AG04449 (cell line): ENCODE results near the gene USH1C.

Source experiments
- CTCF ChIA-PET: fragments of 350-600 bp; formaldehyde crosslinking; extraction: SDS; loops from one replicate; lab custom pipeline; 2021; ENCODE audit warnings: antibody characterized with exemption; lab: Yijun Ruan, JAX
- POLR2A ChIA-PET: fragments of 400-600, 350-600 bp; formaldehyde crosslinking; extraction: SDS; loops from one replicate; lab custom pipeline; 2020; ENCODE audit warnings: antibody characterized with exemption, inconsistent platforms; lab: Yijun Ruan, JAX
- DNase-seq: peaks from one replicate; pipeline ENCODE4 v3.0.0-alpha.2; 2010; ENCODE audit warnings: low read depth, low spot score
- H3K4me3 ChIP-seq: 2 replicates; pipeline ENCODE4 v1.5.1; 2011; ENCODE audit warnings: low read depth, mild to moderate bottlenecking, control low read depth, low read length
- TF ChIP-seq, protein P1 (sequence below): IDR thresholded peaks from one replicate; pipeline ENCODE4 v1.5.1; 2011; ENCODE audit warnings: mild to moderate bottlenecking, moderate library complexity, low read length, control low read depth, inconsistent platforms; ENCODE audit not compliant: insufficient read depth; ENCODE audit errors: missing control alignments

The USH1C gene

DNA sequence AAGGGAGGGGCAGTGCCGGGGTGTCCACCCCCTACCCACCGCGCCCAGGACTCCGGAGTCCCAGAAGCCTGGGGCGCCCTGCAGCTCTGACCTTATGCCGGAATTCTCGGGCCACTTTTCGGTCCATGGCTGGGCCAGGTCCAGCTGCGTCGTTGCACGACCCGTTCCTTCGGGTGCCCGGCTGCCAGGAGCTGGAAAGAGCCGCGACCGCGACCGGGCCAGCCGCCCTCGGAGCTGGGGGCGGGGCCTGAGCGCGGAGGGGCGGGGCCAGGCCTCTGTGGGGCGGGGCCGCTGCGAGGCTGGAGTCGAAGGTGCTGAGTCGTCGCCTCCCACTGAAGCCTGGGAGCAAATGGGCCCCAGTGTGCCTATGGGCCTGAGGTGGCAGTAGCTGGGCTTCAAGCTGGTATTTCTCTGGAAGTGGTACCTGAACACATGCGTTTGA is at the start of gene USH1C:
Gene USH1C, minus strand, starts transcription at position 236 of the 442 bp plus-strand sequence. Its CDS starts 109 bp downstream, at position 127.
- TF ChIP-seq, protein P1, sequence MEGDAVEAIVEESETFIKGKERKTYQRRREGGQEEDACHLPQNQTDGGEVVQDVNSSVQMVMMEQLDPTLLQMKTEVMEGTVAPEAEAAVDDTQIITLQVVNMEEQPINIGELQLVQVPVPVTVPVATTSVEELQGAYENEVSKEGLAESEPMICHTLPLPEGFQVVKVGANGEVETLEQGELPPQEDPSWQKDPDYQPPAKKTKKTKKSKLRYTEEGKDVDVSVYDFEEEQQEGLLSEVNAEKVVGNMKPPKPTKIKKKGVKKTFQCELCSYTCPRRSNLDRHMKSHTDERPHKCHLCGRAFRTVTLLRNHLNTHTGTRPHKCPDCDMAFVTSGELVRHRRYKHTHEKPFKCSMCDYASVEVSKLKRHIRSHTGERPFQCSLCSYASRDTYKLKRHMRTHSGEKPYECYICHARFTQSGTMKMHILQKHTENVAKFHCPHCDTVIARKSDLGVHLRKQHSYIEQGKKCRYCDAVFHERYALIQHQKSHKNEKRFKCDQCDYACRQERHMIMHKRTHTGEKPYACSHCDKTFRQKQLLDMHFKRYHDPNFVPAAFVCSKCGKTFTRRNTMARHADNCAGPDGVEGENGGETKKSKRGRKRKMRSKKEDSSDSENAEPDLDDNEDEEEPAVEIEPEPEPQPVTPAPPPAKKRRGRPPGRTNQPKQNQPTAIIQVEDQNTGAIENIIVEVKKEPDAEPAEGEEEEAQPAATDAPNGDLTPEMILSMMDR = no peak
- ChIA-PET CTCF (no interaction called here), POLR2A (no interaction called here)
- H3K4me3 ChIP-seq = no peak within 1 kb of the TSS
- no peak for DNase-seq

DNA sequence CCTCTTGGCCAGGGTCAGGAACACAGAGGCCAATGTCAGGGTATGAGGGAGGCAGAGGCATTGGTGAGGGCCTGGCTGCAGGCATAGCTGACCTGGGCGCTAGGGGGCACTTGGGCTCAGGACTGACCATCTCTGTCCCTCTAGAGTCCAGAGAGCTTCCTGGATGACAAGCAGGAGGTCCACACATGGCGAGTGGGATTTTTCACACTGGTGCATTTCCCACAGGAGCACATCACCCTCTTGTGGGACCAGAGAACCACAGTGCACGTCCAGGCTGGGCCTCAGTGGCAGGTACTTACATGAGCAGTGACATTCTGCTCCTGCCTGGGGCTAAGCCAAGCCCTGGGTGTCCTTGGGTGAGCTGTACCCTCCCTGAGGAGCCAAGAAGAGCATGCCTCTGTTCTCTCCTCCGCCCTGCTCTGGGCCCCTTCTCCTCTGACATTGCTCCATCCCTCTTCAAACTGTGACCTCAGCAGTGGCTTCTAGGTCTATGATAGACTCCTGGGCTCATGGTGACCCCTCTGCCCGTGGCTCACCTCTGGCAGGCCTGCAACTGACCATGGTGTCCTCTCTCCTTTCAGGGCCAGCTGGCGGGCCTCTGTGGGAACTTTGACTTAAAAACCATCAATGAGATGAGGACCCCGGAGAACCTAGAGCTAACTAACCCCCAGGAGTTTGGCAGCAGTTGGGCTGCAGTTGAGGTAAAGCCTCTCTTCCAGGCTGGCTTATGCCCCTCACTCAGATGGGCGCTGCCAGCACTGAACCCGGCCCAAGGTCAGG is 49.4 kb upstream of the USH1C start:
- ChIA-PET CTCF (no interaction called here), POLR2A (no interaction called here)
- H3K4me3 ChIP-seq = no peak overlapping the region
- TF ChIP-seq, protein P1 = no peak
- DNase-seq = no peak

DNA sequence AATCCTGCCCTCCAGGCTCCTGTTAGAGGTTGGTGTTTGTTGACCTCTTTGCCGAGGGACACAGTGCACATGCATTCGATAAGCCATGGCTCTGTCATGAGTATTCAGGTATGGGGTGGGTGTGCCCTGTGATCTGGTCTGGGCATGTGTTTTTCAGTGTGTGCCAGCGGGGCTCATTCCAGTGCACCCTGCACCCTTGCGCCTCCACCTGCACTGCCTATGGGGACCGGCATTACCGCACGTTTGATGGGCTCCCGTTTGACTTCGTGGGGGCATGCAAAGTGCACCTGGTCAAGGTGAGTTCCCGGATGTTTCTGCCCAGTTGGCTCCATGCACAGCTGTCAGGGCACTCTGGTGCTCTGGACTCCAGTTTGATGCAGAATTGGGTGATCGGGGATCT is 47.1 kb upstream of the USH1C start:
- DNase-seq = no peak
- TF ChIP-seq, protein P1 = no peak
- ChIA-PET CTCF (no interaction called here), POLR2A (no interaction called here)
- H3K4me3 ChIP-seq = no peak overlapping the region

DNA sequence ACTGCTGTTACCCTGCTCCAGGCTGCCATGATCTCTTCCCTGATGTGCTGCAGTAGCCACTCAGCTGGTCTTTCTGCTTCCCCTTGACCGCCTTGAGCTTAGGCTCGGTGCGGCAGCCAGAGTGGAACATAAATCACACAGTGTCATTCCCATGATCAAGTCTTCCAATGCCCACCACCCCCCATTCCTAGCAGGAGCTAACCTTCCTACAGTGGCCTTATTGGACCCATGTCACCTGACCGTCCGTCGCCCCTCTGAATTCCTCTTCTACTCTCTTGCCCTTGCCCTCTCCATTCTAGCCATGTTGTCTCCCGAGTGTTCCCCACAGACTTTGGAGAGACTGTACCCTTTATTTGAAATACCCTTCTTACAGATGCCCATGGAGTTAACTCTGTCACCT is 46.2 kb upstream of the USH1C start:
- TF ChIP-seq, protein P1 = no peak
- CTCF ChIA-PET = no interaction called here
- DNase-seq = no peak
- POLR2A ChIA-PET = no interaction called here
- no peak overlapping the region for H3K4me3 ChIP-seq

DNA sequence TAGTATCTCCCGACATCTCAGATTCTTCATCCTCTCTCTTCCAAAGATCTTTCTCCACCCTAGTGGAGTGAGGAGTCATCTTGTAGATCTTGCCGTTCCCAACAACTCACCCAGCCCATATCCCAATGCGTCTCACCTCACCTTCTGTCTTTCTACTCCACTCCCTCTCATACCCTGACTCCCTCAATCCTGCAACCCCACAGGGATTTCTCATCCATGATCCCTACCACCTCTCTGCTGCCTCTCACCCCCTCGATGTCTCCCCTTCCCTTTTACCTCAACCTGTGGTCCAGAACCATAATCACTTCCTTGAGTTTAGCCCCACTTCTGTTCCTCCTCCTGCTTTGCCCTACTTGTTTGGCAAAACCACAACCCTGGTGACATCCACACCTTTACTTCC is 44.5 kb upstream of the USH1C start:
- TF ChIP-seq, protein P1 = no peak
- DNase-seq = no peak
- ChIA-PET CTCF (interaction anchor here (1.2 to 1.3 kb wide), 2 partner anchors 10 kb away, joined by 3 to 7 read pairs; no protein-coding TSS in a partner anchor), POLR2A (no interaction called here)
- H3K4me3 ChIP-seq = no peak overlapping the region

DNA sequence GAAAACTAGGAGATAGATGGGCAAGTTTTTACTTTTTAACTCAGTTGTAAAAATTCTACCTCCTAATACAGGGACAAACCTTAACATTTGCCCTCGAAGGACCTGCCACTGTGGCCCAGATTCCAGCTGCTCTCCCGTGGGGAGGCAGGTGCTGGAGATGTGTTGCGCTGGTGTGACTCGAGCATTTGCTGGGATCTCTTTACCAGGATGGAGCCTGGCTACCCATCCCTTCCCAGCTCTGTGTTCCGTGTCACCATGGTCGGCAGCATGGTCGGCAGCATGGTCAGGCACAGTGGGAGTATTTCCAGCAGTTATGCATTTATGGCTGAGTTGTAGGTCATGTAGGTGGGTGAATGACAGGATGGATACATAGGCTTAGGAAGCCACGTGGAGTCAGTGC is 44.0 kb upstream of the USH1C start:
- TF ChIP-seq, protein P1 = no peak
- no peak for DNase-seq
- POLR2A ChIA-PET = no interaction called here
- no peak overlapping the region for H3K4me3 ChIP-seq
- CTCF ChIA-PET = interaction anchor here (1.3 kb wide), 1 partner anchor 11 kb away, joined by 7 read pairs; no protein-coding TSS in a partner anchor
